DND-41 (cell line): ENCODE results near the gene FAM107A.

ENCODE experiments used
- CTCF ChIP-seq: IDR thresholded peaks from 2 replicates; pipeline ENCODE4 v1.5.1; 2012; ENCODE audit warnings: borderline replicate concordance, low read length, moderate library complexity, mild to moderate bottlenecking; ENCODE audit not compliant: poor library complexity, severe bottlenecking; ENCODE audit errors: extremely low read depth
- EZH2 ChIP-seq: IDR thresholded peaks from 3 replicates; pipeline ENCODE4 v1.6.1; 2012; ENCODE audit warnings: borderline replicate concordance, low read depth, mild to moderate bottlenecking, moderate library complexity, low read length, inconsistent platforms; ENCODE audit not compliant: severe bottlenecking

- TF ChIP-seq CTCF (no peak), EZH2 (no peak)
Observed at GRCh38 chr3:58575971-58576652, 1.1 kb downstream of the FAM107A start.
